ENCODE data around the gene SLC30A4. TPM values are rescaled to one million over a fixed set of nuclear protein-coding genes. Genes with fewer than 3 reads are reported as not detected.

SLC30A4 gene, protein sequence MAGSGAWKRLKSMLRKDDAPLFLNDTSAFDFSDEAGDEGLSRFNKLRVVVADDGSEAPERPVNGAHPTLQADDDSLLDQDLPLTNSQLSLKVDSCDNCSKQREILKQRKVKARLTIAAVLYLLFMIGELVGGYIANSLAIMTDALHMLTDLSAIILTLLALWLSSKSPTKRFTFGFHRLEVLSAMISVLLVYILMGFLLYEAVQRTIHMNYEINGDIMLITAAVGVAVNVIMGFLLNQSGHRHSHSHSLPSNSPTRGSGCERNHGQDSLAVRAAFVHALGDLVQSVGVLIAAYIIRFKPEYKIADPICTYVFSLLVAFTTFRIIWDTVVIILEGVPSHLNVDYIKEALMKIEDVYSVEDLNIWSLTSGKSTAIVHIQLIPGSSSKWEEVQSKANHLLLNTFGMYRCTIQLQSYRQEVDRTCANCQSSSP
- total RNA-seq (26.9 TPM), polyA plus RNA-seq (5.4 TPM)

DNA sequence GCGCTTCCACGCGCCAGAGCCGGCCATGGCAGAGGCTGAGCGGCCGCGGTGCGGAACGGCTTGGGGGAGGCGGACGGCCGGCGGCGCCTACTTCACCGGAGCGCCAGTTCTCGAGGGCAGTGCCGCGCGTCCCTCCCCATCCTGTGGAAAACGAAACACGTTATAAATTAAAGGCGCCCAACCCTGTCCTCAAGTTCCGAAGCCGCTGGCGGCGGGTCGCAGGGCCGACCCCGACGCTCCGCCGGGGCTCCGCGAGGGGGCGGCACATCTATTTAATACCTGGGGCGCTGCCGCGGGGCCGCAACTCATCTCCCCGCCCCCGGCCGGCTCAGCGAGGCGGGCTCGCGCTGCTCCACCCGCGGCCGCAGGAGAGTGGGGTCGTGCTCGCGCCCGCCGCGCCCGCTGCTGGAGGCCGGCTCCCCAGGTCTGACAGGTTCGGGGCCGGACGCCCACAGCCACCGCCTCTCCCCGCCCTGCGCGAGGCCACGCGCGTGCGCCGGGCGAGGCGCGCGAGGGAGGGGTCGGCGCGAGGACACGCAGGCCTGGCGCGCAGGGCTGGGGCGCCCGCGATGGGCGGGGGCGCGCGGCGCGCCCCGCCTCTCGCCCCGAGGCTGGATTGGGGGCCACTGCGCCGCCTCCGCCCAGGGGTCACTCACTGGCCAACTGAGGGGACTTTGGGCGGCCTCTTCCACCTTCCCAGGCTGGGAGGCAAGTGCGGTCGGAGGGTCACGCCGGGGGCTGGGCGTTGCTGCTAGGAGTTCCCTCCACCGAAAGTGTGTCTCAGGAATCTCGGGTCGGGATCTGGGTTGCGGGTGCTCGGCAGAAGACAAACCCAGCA lies at the start of gene SLC30A4:
Gene SLC30A4 (minus strand): TSS at position 428 of the 838 bp plus-strand sequence. CDS start 401 bp downstream, at position 27.
- H3K36me3 ChIP-seq (ENCODE audit: insufficient read depth), result no peaks in the 10 kb centered on the region
- H3K27ac ChIP-seq (ENCODE audit: low read depth), result peak within 1 kb of the TSS; percentile 85
- under 1% methylated on average over 106 of the region's 106 CpGs for WGBS
- H3K4me1 ChIP-seq (ENCODE audit: insufficient read depth), result no peaks in the 10 kb centered on the region
- peak; percentile 32 for DNase-seq (ENCODE audit: extremely low spot score)
- peak within 1 kb of the TSS; percentile 69 for H3K4me3 ChIP-seq (ENCODE audit: low read depth, low read length)

DNA sequence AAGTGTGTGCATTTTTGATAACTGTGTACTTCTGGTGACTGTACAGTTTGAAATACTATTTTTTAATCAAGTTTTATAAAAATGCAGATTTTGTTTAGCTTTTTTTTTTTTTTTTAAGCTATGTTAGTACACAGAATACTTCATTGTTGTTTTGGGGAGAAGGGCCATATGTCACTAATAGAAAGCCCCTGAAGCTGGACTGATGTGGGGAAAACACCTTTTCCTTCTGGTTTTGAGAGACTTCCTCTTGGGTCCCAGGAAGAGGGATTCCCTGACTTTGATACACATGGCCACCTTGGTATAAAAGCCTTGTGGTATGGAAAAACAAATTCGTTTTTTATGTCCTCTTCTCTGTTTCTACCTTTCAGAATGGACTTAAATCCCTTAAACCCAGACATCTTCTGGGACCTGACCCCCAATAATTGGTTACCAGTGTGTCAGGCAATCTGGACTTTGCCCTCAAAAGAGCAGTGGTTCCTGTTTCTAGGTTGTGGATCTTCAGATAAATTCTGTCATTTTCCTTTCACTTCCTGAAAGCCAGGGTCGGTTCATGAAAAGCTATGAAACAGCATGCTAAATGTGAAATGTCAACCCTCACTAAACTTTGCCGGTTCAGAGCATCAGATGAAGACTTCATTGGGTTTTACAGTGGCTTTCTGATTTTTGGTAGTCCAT lies 33.5 kb upstream of the SLC30A4 start:
- WGBS, result 46% methylated on average over 3 of the region's 3 CpGs
- Histone ChIP-seq H3K4me3 (ENCODE audit: low read depth, low read length) (no peak overlapping the region), H3K27ac (ENCODE audit: low read depth) (no peak overlapping the region), H3K4me1 (ENCODE audit: insufficient read depth) (no peaks in the 10 kb centered on the region), H3K36me3 (ENCODE audit: insufficient read depth) (no peaks in the 10 kb centered on the region)
- DNase-seq (ENCODE audit: extremely low spot score), result no peak

DNA sequence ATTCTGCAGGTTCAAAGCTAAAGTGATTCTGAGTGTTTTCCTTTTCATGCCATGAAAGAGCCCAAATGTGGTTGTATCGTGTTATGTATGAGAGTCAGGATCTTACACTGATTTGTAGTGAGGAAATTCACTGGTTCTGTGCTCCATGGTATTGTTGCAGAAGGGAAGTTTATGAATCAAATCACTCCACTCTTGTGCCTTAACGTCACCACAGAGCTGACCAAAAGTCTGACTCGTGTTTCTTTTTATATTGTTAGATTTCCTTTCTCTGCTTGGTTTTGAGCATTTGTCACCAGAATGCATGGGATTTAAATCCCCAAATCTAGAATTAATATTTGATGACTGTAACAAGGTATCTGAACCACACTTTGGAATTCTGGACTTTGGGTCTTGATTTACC lies 29.1 kb upstream of the SLC30A4 start:
- Histone ChIP-seq H3K4me3 (ENCODE audit: low read depth, low read length) (no peak overlapping the region), H3K4me1 (ENCODE audit: insufficient read depth) (no peaks in the 10 kb centered on the region), H3K36me3 (ENCODE audit: insufficient read depth) (no peaks in the 10 kb centered on the region), H3K27ac (ENCODE audit: low read depth) (no peak overlapping the region)
- no peak for DNase-seq (ENCODE audit: extremely low spot score)
- WGBS, result 71% methylated on average over 3 of the region's 3 CpGs

DNA sequence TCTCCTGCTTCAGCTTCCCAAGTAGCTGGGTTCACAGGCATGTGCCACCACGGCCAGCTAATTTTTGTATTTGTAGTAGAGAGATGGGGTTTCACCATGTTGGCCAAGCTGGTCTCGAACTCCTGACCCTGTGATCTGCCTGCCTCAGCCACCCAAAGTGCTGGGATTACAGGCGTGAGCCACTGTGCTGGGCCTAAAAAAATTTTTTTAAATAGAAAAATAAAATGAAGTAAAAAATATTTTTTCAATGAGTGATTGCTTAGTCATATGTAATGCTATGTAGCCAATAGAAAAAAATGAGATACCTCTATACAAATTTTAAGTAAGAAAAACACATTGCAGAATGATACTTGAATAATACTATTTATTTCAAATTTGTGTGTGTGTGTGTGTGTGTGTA lies 27.9 kb upstream of the SLC30A4 start:
- 90% methylated on average over 3 of the region's 3 CpGs for WGBS
- Histone ChIP-seq H3K4me1 (ENCODE audit: insufficient read depth) (no peaks in the 10 kb centered on the region), H3K36me3 (ENCODE audit: insufficient read depth) (no peaks in the 10 kb centered on the region), H3K27ac (ENCODE audit: low read depth) (no peak overlapping the region), H3K4me3 (ENCODE audit: low read depth, low read length) (no peak overlapping the region)
- no peak for DNase-seq (ENCODE audit: extremely low spot score)

DNA sequence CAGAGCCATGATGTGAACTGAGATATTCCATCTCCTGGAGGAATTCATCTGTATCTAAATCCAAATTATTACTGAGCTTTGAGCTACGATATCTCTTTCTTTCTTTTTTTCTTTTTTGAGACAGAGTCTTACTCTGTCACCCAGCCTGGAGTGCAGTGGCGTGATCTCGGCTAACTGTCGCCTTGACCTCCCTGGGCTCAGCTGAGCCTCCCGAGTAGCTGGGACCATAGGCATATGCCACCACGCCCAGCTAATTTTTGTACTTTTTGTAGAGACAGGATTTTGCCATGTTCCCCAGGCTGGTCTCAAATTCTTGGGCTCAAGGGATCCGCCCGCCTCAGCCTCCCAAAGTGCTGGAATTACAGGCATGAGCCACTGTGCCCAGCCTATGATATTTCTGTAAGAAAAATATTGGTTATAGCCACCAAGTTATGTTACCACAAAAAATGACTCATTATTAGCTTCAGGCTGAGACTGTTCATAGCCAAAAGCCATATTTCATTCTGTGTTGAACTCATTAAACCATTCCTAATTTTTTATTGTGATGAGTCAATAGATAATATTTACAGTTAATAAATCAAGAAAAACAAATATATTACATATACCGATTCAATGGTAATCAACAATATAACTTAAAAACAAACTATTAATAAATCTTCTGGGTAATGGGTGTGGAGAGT lies 27.1 kb upstream of the SLC30A4 start:
- no peak for DNase-seq (ENCODE audit: extremely low spot score)
- Histone ChIP-seq H3K4me3 (ENCODE audit: low read depth, low read length) (no peak overlapping the region), H3K36me3 (ENCODE audit: insufficient read depth) (no peaks in the 10 kb centered on the region), H3K27ac (ENCODE audit: low read depth) (no peak overlapping the region), H3K4me1 (ENCODE audit: insufficient read depth) (no peaks in the 10 kb centered on the region)
- 85% methylated on average over 9 of the region's 9 CpGs for WGBS

DNA sequence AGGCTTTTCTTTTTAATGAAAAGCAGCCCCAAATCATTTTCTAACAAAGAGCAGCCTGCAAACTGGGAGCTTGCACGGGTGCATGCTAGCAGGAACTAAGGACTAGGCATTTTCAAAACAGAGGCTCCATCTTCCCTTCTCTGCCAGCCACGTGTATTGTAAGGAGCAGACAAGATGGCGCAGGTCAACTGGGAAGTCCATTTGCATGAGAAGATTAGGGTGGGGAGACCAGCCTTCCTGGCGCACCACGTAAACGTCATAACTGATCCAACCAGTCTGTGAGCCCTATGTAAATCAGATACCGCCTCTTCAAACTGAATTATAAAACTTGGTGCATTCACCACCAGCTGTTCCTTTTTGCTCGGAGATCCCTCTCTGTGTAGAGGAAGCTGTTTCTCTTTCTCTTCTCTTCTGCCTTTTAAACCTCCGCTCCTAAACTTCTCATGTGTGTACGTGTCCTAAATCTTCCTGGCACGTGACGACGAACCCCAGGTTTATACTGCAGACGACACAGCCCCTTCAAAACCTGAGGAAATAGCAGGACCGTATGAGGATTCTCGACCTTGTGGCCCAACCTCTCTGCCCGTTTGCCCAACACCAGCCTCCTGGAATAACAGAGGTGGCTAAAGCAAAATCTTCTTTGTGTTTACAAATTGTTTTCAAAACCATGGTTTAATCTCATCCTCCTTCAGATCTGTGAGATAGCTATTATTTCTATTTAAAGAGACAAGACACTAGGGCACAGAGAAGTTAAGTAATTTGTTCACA lies 26.4 kb upstream of the SLC30A4 start:
- Histone ChIP-seq H3K36me3 (ENCODE audit: insufficient read depth) (no peaks in the 10 kb centered on the region), H3K27ac (ENCODE audit: low read depth) (no peak overlapping the region), H3K4me3 (ENCODE audit: low read depth, low read length) (no peak overlapping the region), H3K4me1 (ENCODE audit: insufficient read depth) (no peaks in the 10 kb centered on the region)
- no peak for DNase-seq (ENCODE audit: extremely low spot score)
- WGBS, result 56% methylated on average over 17 of the region's 17 CpGs

DNA sequence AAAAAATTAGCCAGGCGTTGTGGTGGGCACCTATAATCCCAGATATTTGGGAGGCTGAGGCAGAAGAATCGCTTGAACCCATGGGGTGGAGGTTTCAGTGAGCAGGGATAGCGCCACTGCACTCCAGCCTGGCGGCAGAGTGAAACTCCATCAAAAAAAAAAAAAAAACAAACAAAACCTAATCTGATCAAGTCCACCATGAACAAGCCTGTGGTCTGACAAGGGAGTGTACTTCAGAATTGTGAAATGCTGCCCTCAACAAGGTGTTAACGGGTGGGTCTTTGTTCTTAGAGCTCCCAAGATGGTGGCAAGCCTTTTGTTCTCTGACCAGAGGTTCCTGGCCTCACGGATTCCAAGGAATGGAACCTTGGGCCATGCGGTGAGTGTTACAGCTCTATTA lies 24.2 kb upstream of the SLC30A4 start:
- WGBS, result 89% methylated on average over 7 of the region's 7 CpGs
- Histone ChIP-seq H3K27ac (ENCODE audit: low read depth) (no peak overlapping the region), H3K36me3 (ENCODE audit: insufficient read depth) (no peaks in the 10 kb centered on the region), H3K4me1 (ENCODE audit: insufficient read depth) (no peaks in the 10 kb centered on the region), H3K4me3 (ENCODE audit: low read depth, low read length) (no peak overlapping the region)
- DNase-seq (ENCODE audit: extremely low spot score), result no peak

DNA sequence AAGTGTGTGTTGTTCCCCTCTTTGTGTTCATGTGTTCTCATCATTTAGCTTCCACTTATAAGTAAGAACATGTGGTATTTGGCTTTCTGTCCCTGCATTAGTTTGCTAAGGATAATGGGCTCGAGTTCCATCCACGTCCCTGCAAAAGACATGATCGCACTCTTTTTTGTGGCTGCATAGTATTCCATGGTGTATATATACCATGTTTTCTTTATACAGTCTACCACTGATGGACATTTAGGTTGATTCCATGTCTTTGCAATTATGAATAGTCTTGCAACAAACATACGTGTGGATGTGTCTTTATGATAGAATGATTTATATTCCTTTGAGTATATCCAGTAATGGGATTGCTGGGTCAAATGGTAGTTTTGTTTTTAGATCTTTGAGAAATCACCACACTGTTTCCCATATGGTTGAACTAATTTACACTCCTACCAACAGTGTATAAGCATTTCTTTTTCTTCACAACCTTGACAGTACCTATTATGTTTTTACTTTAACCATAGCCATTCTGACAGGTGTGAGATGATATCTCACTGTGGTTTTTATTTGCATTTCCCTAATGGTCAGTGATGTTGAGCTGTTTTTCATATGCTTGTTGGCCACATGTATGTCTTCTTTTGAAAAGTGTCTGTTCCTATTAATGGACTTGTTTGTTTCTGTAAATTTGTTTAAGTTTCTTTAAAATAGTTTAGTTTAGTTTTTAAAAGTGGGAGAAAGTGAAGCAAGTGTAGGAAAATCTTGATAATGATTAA lies 21.9 kb upstream of the SLC30A4 start:
- WGBS, result 92% methylated on average over 4 of the region's 4 CpGs
- H3K4me1 ChIP-seq (ENCODE audit: insufficient read depth), result no peaks in the 10 kb centered on the region
- no peak overlapping the region for H3K27ac ChIP-seq (ENCODE audit: low read depth)
- H3K36me3 ChIP-seq (ENCODE audit: insufficient read depth), result no peaks in the 10 kb centered on the region
- DNase-seq (ENCODE audit: extremely low spot score), result no peak
- H3K4me3 ChIP-seq (ENCODE audit: low read depth, low read length), result no peak overlapping the region

DNA sequence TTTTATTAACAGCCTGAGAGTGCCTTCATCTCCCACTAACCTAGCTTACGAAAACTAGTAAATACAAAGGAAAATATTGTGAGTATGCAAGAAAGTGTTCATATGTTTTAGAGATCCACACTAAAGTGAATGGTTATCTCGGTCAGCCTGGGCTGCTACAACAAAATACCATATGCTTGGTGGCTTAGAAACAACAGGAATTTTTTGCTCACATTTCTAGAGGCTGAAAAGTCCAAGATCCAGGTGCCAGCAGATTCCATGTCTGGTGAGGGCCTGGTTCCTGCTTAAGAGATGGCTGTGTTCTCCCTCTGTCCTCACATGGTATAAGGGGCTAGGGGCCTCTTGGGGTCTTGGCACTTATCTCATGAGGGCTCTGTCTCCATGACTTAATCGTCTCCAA lies 20.5 kb upstream of the SLC30A4 start:
- no peak overlapping the region for H3K4me3 ChIP-seq (ENCODE audit: low read depth, low read length)
- H3K27ac ChIP-seq (ENCODE audit: low read depth), result no peak overlapping the region
- no peaks in the 10 kb centered on the region for H3K36me3 ChIP-seq (ENCODE audit: insufficient read depth)
- H3K4me1 ChIP-seq (ENCODE audit: insufficient read depth), result no peaks in the 10 kb centered on the region
- no peak for DNase-seq (ENCODE audit: extremely low spot score)
- WGBS, result 83% methylated on average over 3 of the region's 3 CpGs

DNA sequence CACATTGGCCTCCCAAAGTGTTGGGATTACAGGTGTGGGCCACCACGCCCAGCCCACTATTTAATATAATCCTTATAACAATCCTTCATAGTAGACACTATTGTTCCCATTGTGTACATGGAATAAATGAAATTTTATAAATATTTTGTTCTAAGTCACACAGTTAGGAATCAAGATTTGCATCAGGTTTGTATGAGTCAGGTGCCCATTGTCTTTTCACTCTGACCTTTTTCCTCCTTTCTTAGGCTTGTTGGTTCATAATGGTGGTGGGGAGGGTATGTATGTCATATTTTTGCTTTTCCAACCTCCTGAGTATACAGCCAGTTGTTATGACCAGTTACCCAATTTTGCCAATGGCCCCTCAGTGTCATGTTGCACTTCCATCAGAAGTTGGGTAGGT lies 18.0 kb upstream of the SLC30A4 start:
- no peaks in the 10 kb centered on the region for H3K4me1 ChIP-seq (ENCODE audit: insufficient read depth)
- no peaks in the 10 kb centered on the region for H3K36me3 ChIP-seq (ENCODE audit: insufficient read depth)
- DNase-seq (ENCODE audit: extremely low spot score), result no peak
- no peak overlapping the region for H3K4me3 ChIP-seq (ENCODE audit: low read depth, low read length)
- WGBS, result 95% methylated on average over 1 of the region's 1 CpG
- no peak overlapping the region for H3K27ac ChIP-seq (ENCODE audit: low read depth)

DNA sequence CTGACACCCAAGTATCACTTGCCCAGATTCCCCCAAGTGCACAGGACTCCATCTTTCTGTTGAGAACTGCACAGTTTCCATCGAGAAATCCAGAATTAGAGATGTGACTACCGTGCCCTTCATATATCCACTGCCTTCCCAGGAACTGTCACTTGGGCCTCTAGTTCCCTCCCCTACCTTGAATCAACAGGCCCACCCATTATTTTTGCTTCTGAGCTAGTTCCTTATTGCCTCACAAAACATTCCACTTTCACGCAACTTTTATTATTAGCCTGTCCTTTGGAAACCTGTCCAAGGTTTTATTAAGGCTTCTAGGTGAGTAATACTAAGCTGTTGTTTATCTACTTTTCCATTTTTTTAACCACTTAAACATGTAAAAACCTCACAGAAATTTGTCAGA lies 17.1 kb upstream of the SLC30A4 start:
- DNase-seq (ENCODE audit: extremely low spot score), result no peak
- no peaks in the 10 kb centered on the region for H3K36me3 ChIP-seq (ENCODE audit: insufficient read depth)
- 91% methylated on average over 3 of the region's 3 CpGs for WGBS
- H3K4me3 ChIP-seq (ENCODE audit: low read depth, low read length), result no peak overlapping the region
- H3K27ac ChIP-seq (ENCODE audit: low read depth), result no peak overlapping the region
- H3K4me1 ChIP-seq (ENCODE audit: insufficient read depth), result no peaks in the 10 kb centered on the region

DNA sequence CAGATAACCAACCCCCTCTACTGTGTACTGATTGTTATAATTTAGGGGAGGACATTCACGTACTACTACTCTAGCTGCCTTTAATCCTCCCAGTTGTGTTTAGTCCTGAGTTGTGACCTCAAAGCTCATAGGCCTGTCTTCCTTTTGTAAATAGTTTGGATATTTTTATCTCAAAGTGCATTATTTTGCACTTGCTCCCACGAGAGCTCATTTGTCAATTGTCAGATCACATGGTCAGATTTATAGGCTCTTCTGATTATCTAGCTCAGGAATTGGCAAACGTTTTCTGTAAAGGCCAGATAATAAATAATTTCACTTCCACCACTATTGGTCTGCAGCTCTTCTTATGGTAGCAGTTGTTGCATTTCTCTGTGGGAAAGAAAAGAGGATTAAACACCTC lies 14.4 kb upstream of the SLC30A4 start:
- Histone ChIP-seq H3K27ac (ENCODE audit: low read depth) (no peak overlapping the region), H3K36me3 (ENCODE audit: insufficient read depth) (no peaks in the 10 kb centered on the region), H3K4me1 (ENCODE audit: insufficient read depth) (no peaks in the 10 kb centered on the region), H3K4me3 (ENCODE audit: low read depth, low read length) (no peak overlapping the region)
- 20% methylated on average over 3 of the region's 3 CpGs for whole genome bisulfite sequencing
- no peak for DNase-seq (ENCODE audit: extremely low spot score)
